Suppressor macrophage treated with lipopolysaccharide for 1 hour (primary cell): ENCODE measurements around the gene IFT172.
"Not testable (repeated sequence)": the region's sequence is repeated elsewhere in the genome, so short reads cannot be mapped to it uniquely, and the experiment has no call there.

Experiments used
- DNase-seq, 3 donors: peaks; one replicate each; pipeline ENCODE4 v3.0.0-alpha.2; 2020 to 2022

IFT172 gene

GRCh38 chr2:27425039-27425438, 64.5 kb downstream of the IFT172 start:
- DNase-seq, result not testable (repeated sequence)

GRCh38 chr2:27422958-27423357, 66.6 kb downstream of the IFT172 start:
- no peak for DNase-seq

- no peak for DNase-seq
Observed at GRCh38 chr2:27421660-27422250, 67.8 kb downstream of the IFT172 start.

GRCh38 chr2:27420996-27421395, 68.5 kb downstream of the IFT172 start:
- DNase-seq, result no peak

- no peak for DNase-seq
Observed at GRCh38 chr2:27416151-27416550, 73.4 kb downstream of the IFT172 start.

GRCh38 chr2:27412419-27413152, 77.0 kb downstream of the IFT172 start:
- no peak for DNase-seq

- peak; percentile 96 to 99 (median 98) for DNase-seq
Observed at GRCh38 chr2:27409321-27410073, 80.0 kb downstream of the IFT172 start, which contains the start of gene PPM1G. TSS of gene PPM1G (minus strand) at chr2:27409591. CDS start at chr2:27409422, 169 bp downstream.

GRCh38 chr2:27408601-27409320, 80.8 kb downstream of the IFT172 start:
- DNase-seq, result peak; percentile 18 to 52 (median 36)

GRCh38 chr2:27407798-27408491, 81.6 kb downstream of the IFT172 start:
- peak; percentile 24 to 38 (median 29) for DNase-seq

- no peak for DNase-seq
Observed at GRCh38 chr2:27400348-27401135, 89.0 kb downstream of the IFT172 start.

- no peak for DNase-seq
Observed at GRCh38 chr2:27398962-27399361, 90.6 kb downstream of the IFT172 start.
